H1 (cell line): ENCODE results near the gene PSAP. TPM values are rescaled to one million over a fixed set of nuclear protein-coding genes. Genes with fewer than 3 reads are reported as not detected.

Source experiments
- CTCF ChIA-PET: fragments of 300-600 bp; sonication (Branson Sonifier 250); formaldehyde crosslinking; loops from one replicate; lab custom pipeline; 2021; ENCODE audit not compliant: partially characterized antibody; lab: Charles Lee
- POLR2A ChIA-PET: fragments of 300-600 bp; sonication (Branson Sonifier 250); formaldehyde crosslinking; loops from one replicate; lab custom pipeline; 2021; ENCODE audit warnings: inconsistent platforms; ENCODE audit not compliant: partially characterized antibody; lab: Charles Lee
- DNase-seq, 2 experiments: peaks; one replicate each; pipeline versions ENCODE4 v3.0.0 to v3.0.0-alpha.2; 2010 to 2022; ENCODE audit warnings: low spot score in 2 of 2, low read depth in 1 of 2, mixed read lengths in 1 of 2
- FAIRE-seq: peaks from 2 replicates; lab custom pipeline; 2011; peaks lifted over from hg19 to GRCh38; lab: Jason Lieb, UNC
- H2AFZ ChIP-seq: 2 replicates; pipeline ENCODE4 v1.8.1; 2012; ENCODE audit warnings: low read length, inconsistent platforms
- H2AK5ac ChIP-seq: 2 replicates; pipeline ENCODE4 v1.6.1; 2013; ENCODE audit warnings: low read depth, low read length
- H2BK120ac ChIP-seq: replicated peaks from 2 replicates; pipeline ENCODE3; 2013; ENCODE audit warnings: low read depth, low read length, inconsistent platforms
- H2BK12ac ChIP-seq: 2 replicates; pipeline ENCODE4 v1.6.1; 2013; ENCODE audit warnings: low read depth, low read length
- H2BK15ac ChIP-seq: 2 replicates; pipeline ENCODE4 v1.6.1; 2013; ENCODE audit warnings: low read length
- H2BK20ac ChIP-seq: 2 replicates; pipeline ENCODE4 v1.6.1; 2013; ENCODE audit warnings: low read length
- H2BK5ac ChIP-seq: 2 replicates; pipeline ENCODE4 v1.6.1; 2013; ENCODE audit warnings: low read depth, low read length
- H3K14ac ChIP-seq: 2 replicates; pipeline ENCODE4 v1.6.1; 2013; ENCODE audit warnings: inconsistent platforms; ENCODE audit not compliant: insufficient read length
- H3K18ac ChIP-seq: 2 replicates; pipeline ENCODE4 v1.6.1; 2013; ENCODE audit warnings: low read length; ENCODE audit errors: extremely low read depth
- H3K23ac ChIP-seq: 2 replicates; pipeline ENCODE4 v1.6.1; 2013; ENCODE audit warnings: inconsistent platforms; ENCODE audit not compliant: insufficient read length
- H3K23me2 ChIP-seq: 2 replicates; pipeline ENCODE4 v1.6.1; 2013; ENCODE audit warnings: low read depth, low read length
- H3K27ac ChIP-seq: 2 replicates; pipeline ENCODE4 v1.6.1; 2011; ENCODE audit warnings: low read depth, low read length, inconsistent platforms
- H3K27me3 ChIP-seq, 4 experiments: replicated peaks in 1 of 4; 1 replicate in 1 of 4; 2 replicates in 3 of 4; pipeline versions ENCODE4 v1.6.1 to v1.8.1; 2011 to 2013; ENCODE audit warnings: low read length in 3 of 4, mild to moderate bottlenecking in 3 of 4, inconsistent platforms in 2 of 4, mixed read lengths in 2 of 4, moderate library complexity in 1 of 4; ENCODE audit not compliant: control insufficient read depth in 3 of 4, insufficient read depth in 3 of 4; ENCODE audit errors: extremely low read depth in 1 of 4
- H3K36me3 ChIP-seq, 4 experiments: 2 replicates each; pipeline versions ENCODE4 v1.6.1 to v1.8.1; 2011 to 2013; ENCODE audit warnings: mild to moderate bottlenecking in 4 of 4, low read length in 3 of 4, moderate library complexity in 2 of 4, control low read depth in 1 of 4, inconsistent platforms in 1 of 4; ENCODE audit not compliant: insufficient read depth in 4 of 4, control insufficient read depth in 2 of 4
- H3K4ac ChIP-seq: replicated peaks from 2 replicates; pipeline ENCODE3; 2013; ENCODE audit warnings: low read length, low read depth, mixed read lengths, inconsistent platforms; ENCODE audit not compliant: insufficient read length
- H3K4me1 ChIP-seq, 4 experiments: replicated peaks in 1 of 4; 1 replicate in 1 of 4; 2 replicates in 3 of 4; pipeline versions ENCODE4 v1.6.1 to v1.8.1; 2011 to 2013; ENCODE audit warnings: low read length in 3 of 4, inconsistent platforms in 2 of 4, mixed read lengths in 1 of 4; ENCODE audit not compliant: insufficient read depth in 4 of 4, control insufficient read depth in 3 of 4
- H3K4me2 ChIP-seq, 2 experiments: 2 replicates each; pipeline versions ENCODE4 v1.6.1 to v1.8.1; 2011 to 2013; ENCODE audit warnings: low read depth in 2 of 2, low read length in 2 of 2, control low read depth in 1 of 2, inconsistent platforms in 1 of 2, mild to moderate bottlenecking in 1 of 2; ENCODE audit not compliant: insufficient read depth in 1 of 2
- H3K4me3 ChIP-seq, 4 experiments: fragments of 200-600, 300-600 bp in 1 of 4; sonication (generic), shearing (Covaris generic), sonication (Bioruptor Twin) in 1 of 4; 2 replicates each; pipeline versions ENCODE4 v1.5.1 to v1.8.1; 2011 to 2016; ENCODE audit warnings: low read length in 4 of 4, low read depth in 3 of 4, control low read depth in 2 of 4, inconsistent platforms in 2 of 4, mild to moderate bottlenecking in 2 of 4, mixed read lengths in 1 of 4, moderate library complexity in 1 of 4; ENCODE audit not compliant: insufficient read depth in 2 of 4; ENCODE audit errors: extremely low read depth in 1 of 4
- H3K56ac ChIP-seq: replicated peaks from 2 replicates; pipeline ENCODE3; 2013; ENCODE audit warnings: low read depth, mild to moderate bottlenecking, mixed read lengths, low read length, inconsistent platforms; ENCODE audit not compliant: insufficient read length
- H3K79me1 ChIP-seq: 2 replicates; pipeline ENCODE4 v1.6.1; 2013; ENCODE audit warnings: low read depth, low read length, control low read depth
- H3K79me2 ChIP-seq, 2 experiments: 2 replicates each; pipeline versions ENCODE4 v1.6.1 to v1.8.1; 2012 to 2013; ENCODE audit warnings: low read length in 2 of 2, mild to moderate bottlenecking in 2 of 2, inconsistent platforms in 1 of 2; ENCODE audit not compliant: insufficient read depth in 2 of 2, control insufficient read depth in 1 of 2
- H3K9ac ChIP-seq, 4 experiments: replicated peaks in 1 of 4; 1 replicate in 1 of 4; 2 replicates in 3 of 4; pipeline versions ENCODE4 v1.6.1 to v1.8.1; 2011 to 2013; ENCODE audit warnings: low read depth in 3 of 4, low read length in 3 of 4, control low read depth in 2 of 4, mild to moderate bottlenecking in 2 of 4, moderate library complexity in 2 of 4, inconsistent platforms in 1 of 4; ENCODE audit errors: extremely low read depth in 1 of 4
- H3K9me3 ChIP-seq, 2 experiments: 2 replicates each; pipeline versions ENCODE4 v1.6.1 to v1.8.1; 2012 to 2013; ENCODE audit warnings: mild to moderate bottlenecking in 2 of 2, moderate library complexity in 2 of 2, control low read depth in 1 of 2, inconsistent platforms in 1 of 2, low read depth in 1 of 2, low read length in 1 of 2, mixed read lengths in 1 of 2; ENCODE audit not compliant: insufficient read depth in 2 of 2
- H4K20me1 ChIP-seq, 2 experiments: replicated peaks in 1 of 2; 2 replicates each; pipeline versions ENCODE3 to v1.8.1; 2011 to 2013; ENCODE audit warnings: inconsistent platforms in 2 of 2, low read length in 2 of 2, mild to moderate bottlenecking in 1 of 2; ENCODE audit not compliant: insufficient read depth in 2 of 2, control insufficient read depth in 1 of 2
- H4K5ac ChIP-seq: 2 replicates; pipeline ENCODE4 v1.6.1; 2013; ENCODE audit warnings: low read length, low read depth, mixed read lengths, inconsistent platforms; ENCODE audit not compliant: insufficient read length
- H4K8ac ChIP-seq: 2 replicates; pipeline ENCODE4 v1.8.0; 2013; ENCODE audit warnings: mild to moderate bottlenecking, moderate library complexity, low read length, inconsistent platforms; ENCODE audit not compliant: insufficient read depth; ENCODE audit errors: extremely low read depth
- H4K91ac ChIP-seq: replicated peaks from 2 replicates; pipeline ENCODE3; 2013; ENCODE audit warnings: low read length, mixed read lengths, inconsistent platforms; ENCODE audit not compliant: insufficient read length
- CEBPB ChIP-seq: IDR thresholded peaks from 2 replicates; pipeline ENCODE4 v1.6.1; 2012; ENCODE audit warnings: low read depth, low read length
- EZH2 ChIP-seq: fragments of 200-600 bp; sonication (generic); IDR thresholded peaks from 2 replicates; pipeline ENCODE4 v1.7.1; 2012; ENCODE audit warnings: low read depth, mild to moderate bottlenecking, moderate library complexity, low read length, inconsistent platforms; ENCODE audit not compliant: severe bottlenecking
- JUND ChIP-seq: IDR thresholded peaks from 2 replicates; pipeline ENCODE4 v1.6.1; 2011; ENCODE audit warnings: mild to moderate bottlenecking, improper control_type of control experiment, low read length
- SAP30 ChIP-seq: fragments of 300-600 bp; sonication (generic); IDR thresholded peaks from 2 replicates; pipeline ENCODE4 v1.7.1; 2012; ENCODE audit warnings: low read length, moderate library complexity, mild to moderate bottlenecking, inconsistent platforms; ENCODE audit not compliant: insufficient read depth, insufficient replicate concordance
- SIRT6 ChIP-seq: IDR thresholded peaks from one replicate; pipeline ENCODE4 v1.7.1; 2012; ENCODE audit warnings: low read length, inconsistent platforms
- TAF7 ChIP-seq: optimal IDR thresholded peaks from 2 replicates; pipeline ENCODE3; 2011; ENCODE audit warnings: low read depth, mild to moderate bottlenecking, inconsistent platforms, low read length, moderate library complexity, borderline replicate concordance
- WGBS, 2 experiments: shearing (Covaris generic) in 1 of 2; methylation state at CpG; one replicate each; pipeline versions ENCODE4 v1.1.6 to v1.1.7; 2013 to 2015; ENCODE audit warnings: low lambda C conversion rate in 2 of 2, mixed read lengths in 2 of 2, inconsistent platforms in 1 of 2, low coverage in 1 of 2, missing lambda C conversion rate in 1 of 2; ENCODE audit not compliant: insufficient replicate concordance in 2 of 2, insufficient coverage in 1 of 2, insufficient read length in 1 of 2; ENCODE audit errors: extremely low coverage in 1 of 2, missing lambda C conversion rate in 1 of 2; 5-methylcytosine and 5-hydroxymethylcytosine counted together
- polyA plus RNA-seq, 7 experiments: library from polyadenylated mRNA; depleted of rRNA in 3 of 7; stranded (reverse) in 5 of 7; unstranded in 2 of 7; fragments of >200 nt in 5 of 7; fragments of 200-250 nt in 2 of 7; gene quantifications; 1 replicate in 5 of 7; 2 replicates in 1 of 7; 4 replicates in 1 of 7; pipeline versions ENCODE4 v1.2.1 to v1.2.3, GENCODE V29; 2011 to 2013; ENCODE audit warnings: missing spikeins in 2 of 7, mixed read lengths in 2 of 7
- total RNA-seq: library from RNA; stranded (reverse); fragmentation: NEBNext Ultra II Directional; extraction: Animal tissue kit (Norgen Biotek cat#: 25700); gene quantifications from 2 replicates; pipeline ENCODE4 v1.2.1, GENCODE V29; 2021

The PSAP gene
- total and polyA plus RNA-seq, 2 of the 8 experiments (the other 6 are each of a cell fraction or from before 2014, with no cell fraction given): 386 to 504 TPM

- Histone ChIP-seq H3K79me1 (no peaks in the 10 kb centered on the region; the same call in 1 of the 2 replicates), H4K91ac (no peak overlapping the region), H3K79me2 (peaks cover 22 to 32% of the 10 kb centered on the region in 2 experiments), H3K27me3 (no peaks in the 10 kb centered on the region), H4K8ac (no peak overlapping the region; the same call in 1 of the 2 replicates), H3K18ac (0 out of 2 replicates have a peak overlapping the region, but pooled peaks have one; percentile 38), H3K4me3 (no peak overlapping the region), H3K9ac (no peak overlapping the region), H3K4ac (no peak overlapping the region), H3K36me3 (no peaks in the 10 kb centered on the region), H2BK15ac (peak overlapping the region; percentile 89; the same call in 1 of the 2 replicates), H2BK12ac (peak overlapping the region; percentile 33; the same call in 1 of the 2 replicates), H3K23me2 (peaks cover 5% of the 10 kb centered on the region; the same call in 1 of the 2 replicates), H3K9me3 (no peaks in the 10 kb centered on the region), H2BK20ac (0 out of 2 replicates have a peak overlapping the region, but pooled peaks have one; percentile 17), H3K23ac (no peak overlapping the region), H2BK120ac (no peak overlapping the region), H2BK5ac (0 out of 2 replicates have a peak overlapping the region, but pooled peaks have one; percentile 32), H3K4me2 (no peak overlapping the region), H3K14ac (no peak overlapping the region), H2AFZ (peak overlapping the region; percentile 17; the same call in 1 of the 2 replicates), H4K20me1 (peaks cover 0 to 10% of the 10 kb centered on the region in 2 experiments), H3K27ac (no peak overlapping the region), H3K56ac (no peak overlapping the region), H2AK5ac (0 out of 2 replicates have a peak overlapping the region, but pooled peaks have one; percentile 72), H4K5ac (no peak overlapping the region), H3K4me1 (peaks cover 5 to 9% (median 6%) of the 10 kb centered on the region in 4 experiments; a peak in 4 of 7 replicates)
- CTCF ChIA-PET: interaction anchor here (0.5 to 1.6 kb wide), 4 partner anchors 7 to 46 kb away, joined by 3 to 6 read pairs (median 4); no protein-coding TSS in a partner anchor
- POLR2A ChIA-PET: interaction anchor here (1.6 kb wide), 1 partner anchor 9 kb away, joined by 5 read pairs; no protein-coding TSS in a partner anchor
- DNase-seq: no peak
- FAIRE-seq: no peak
- no peak for TF ChIP-seq EZH2
- TF ChIP-seq SAP30: no peak
- no peak for TF ChIP-seq CEBPB
- no peak for TF ChIP-seq TAF7
- no peak for TF ChIP-seq JUND
- TF ChIP-seq SIRT6: no peak
- WGBS, 2 experiments: 86% methylated on average over 10 of the region's 11 CpGs; no CpG with 5 or more reads in 1 of the 2 experiments
Measured at GRCh38 chr10:71852355-71852937, 1.4 kb upstream of the PSAP start.
